Tibial artery (tissue), 4 donors: ENCODE results near the gene TMEM144.

Experiments used
- DNase-seq, 2 donors: peaks; one replicate each; pipeline ENCODE4 v3.0.0-alpha.2; 2019
- H3K27ac ChIP-seq, 2 donors: fragments of 200-600 bp; sonication (generic) in 1 of 2; 1 replicate in 1 of 2; 2 replicates in 1 of 2; pipeline ENCODE4 v1.5.1; 2018 to 2019; ENCODE audit warnings: mild to moderate bottlenecking in 1 of 2
- H3K27me3 ChIP-seq, 2 donors: fragments of 200-600 bp; sonication (generic) in 1 of 2; one replicate each; pipeline versions ENCODE4 v1.5.1 to v1.6.0; 2016 to 2019
- H3K36me3 ChIP-seq, 3 donors: fragments of 200-600 bp; sonication (generic) in 2 of 3; one replicate each; pipeline ENCODE4 v1.5.1; 2016 to 2019; ENCODE audit warnings: mild to moderate bottlenecking in 2 of 3
- H3K4me1 ChIP-seq, 4 donors: fragments of 200-600 bp; sonication (generic) in 2 of 4; 1 replicate in 3 of 4; 2 replicates in 1 of 4; pipeline ENCODE4 v1.5.1; 2016 to 2019
- H3K4me3 ChIP-seq, 2 donors: fragments of 200-600 bp; sonication (generic) in 1 of 2; 1 replicate in 1 of 2; 2 replicates in 1 of 2; pipeline ENCODE4 v1.5.1; 2018 to 2019; ENCODE audit warnings: mild to moderate bottlenecking in 2 of 2
- H3K9me3 ChIP-seq, 3 donors: fragments of 200-600 bp; sonication (generic) in 1 of 3; one replicate each; pipeline ENCODE4 v1.5.1; 2016 to 2019
- intact Hi-C: fragments of 100-400 bp; cut with DNase I; formaldehyde crosslinking; loops from one replicate; pipeline ENCODE4 v1.15.0; 2023; ENCODE audit warnings: low total_unique reads
- TF ChIP-seq, protein P1 (sequence below), 2 experiments: fragments of 200-600 bp in 1 of 2; fragments of 450-650 bp in 1 of 2; IDR thresholded peaks; one replicate each; pipeline ENCODE4 v1.5.1; 2017 to 2019; ENCODE audit warnings: antibody characterized with exemption in 2 of 2, mild to moderate bottlenecking in 1 of 2, moderate library complexity in 1 of 2

Gene TMEM144

DNA sequence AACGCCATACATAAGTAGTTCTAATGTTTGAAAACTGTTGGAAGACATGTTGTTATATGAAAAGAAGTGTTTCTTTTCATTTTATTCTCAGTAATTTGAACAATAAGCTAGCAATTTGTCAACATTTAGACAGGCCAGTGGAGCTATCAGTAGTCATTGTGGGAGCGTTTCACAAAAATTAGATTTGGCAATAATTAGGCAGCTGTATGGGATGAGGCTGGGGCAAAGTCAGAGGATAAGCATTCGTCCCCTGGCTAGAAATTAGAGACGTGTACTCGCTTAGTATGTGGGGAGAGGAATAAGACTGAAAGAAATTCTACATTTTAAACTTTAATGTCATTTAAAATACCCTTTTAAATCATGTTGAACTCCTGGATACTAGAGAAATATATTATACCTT lies 70.6 kb downstream of the TMEM144 start:
- Histone ChIP-seq H3K27me3 (no peaks in the 10 kb centered on the region), H3K27ac (no peak overlapping the region), H3K9me3 (no peaks in the 10 kb centered on the region), H3K4me1 (no peaks in the 10 kb centered on the region), H3K36me3 (no peaks in the 10 kb centered on the region), H3K4me3 (no peak overlapping the region)
- TF ChIP-seq, protein P1, sequence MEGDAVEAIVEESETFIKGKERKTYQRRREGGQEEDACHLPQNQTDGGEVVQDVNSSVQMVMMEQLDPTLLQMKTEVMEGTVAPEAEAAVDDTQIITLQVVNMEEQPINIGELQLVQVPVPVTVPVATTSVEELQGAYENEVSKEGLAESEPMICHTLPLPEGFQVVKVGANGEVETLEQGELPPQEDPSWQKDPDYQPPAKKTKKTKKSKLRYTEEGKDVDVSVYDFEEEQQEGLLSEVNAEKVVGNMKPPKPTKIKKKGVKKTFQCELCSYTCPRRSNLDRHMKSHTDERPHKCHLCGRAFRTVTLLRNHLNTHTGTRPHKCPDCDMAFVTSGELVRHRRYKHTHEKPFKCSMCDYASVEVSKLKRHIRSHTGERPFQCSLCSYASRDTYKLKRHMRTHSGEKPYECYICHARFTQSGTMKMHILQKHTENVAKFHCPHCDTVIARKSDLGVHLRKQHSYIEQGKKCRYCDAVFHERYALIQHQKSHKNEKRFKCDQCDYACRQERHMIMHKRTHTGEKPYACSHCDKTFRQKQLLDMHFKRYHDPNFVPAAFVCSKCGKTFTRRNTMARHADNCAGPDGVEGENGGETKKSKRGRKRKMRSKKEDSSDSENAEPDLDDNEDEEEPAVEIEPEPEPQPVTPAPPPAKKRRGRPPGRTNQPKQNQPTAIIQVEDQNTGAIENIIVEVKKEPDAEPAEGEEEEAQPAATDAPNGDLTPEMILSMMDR (IDR thresholded peaks at IDR 0.05) = no peak
- intact Hi-C loops = no loop called here
- DNase-seq = no peak

DNA sequence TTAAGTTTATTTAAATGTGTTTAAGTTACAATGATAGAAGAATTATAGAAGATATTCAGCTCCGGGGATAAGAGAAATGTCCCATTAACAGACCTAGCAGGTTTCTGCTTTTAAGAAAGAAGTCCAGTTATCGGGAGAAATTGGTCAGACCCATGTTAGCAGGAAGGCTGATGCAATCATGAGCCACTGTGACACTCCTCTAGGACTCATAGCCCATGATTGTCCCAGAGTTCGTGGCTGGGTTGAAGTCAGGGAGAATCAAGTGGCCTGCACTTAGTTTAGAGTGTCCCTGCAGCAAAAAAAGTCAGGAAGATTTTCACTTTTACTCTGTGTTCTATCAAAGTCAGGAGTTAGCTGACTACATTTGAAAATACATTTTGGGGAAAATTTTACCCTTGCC lies 72.0 kb downstream of the TMEM144 start:
- Histone ChIP-seq H3K4me1 (no peaks in the 10 kb centered on the region), H3K27me3 (no peaks in the 10 kb centered on the region), H3K27ac (no peak overlapping the region), H3K36me3 (no peaks in the 10 kb centered on the region), H3K4me3 (no peak overlapping the region), H3K9me3 (no peaks in the 10 kb centered on the region)
- intact Hi-C loops = no loop called here
- TF ChIP-seq, protein P1 (IDR thresholded peaks at IDR 0.05) = no peak
- no peak for DNase-seq

DNA sequence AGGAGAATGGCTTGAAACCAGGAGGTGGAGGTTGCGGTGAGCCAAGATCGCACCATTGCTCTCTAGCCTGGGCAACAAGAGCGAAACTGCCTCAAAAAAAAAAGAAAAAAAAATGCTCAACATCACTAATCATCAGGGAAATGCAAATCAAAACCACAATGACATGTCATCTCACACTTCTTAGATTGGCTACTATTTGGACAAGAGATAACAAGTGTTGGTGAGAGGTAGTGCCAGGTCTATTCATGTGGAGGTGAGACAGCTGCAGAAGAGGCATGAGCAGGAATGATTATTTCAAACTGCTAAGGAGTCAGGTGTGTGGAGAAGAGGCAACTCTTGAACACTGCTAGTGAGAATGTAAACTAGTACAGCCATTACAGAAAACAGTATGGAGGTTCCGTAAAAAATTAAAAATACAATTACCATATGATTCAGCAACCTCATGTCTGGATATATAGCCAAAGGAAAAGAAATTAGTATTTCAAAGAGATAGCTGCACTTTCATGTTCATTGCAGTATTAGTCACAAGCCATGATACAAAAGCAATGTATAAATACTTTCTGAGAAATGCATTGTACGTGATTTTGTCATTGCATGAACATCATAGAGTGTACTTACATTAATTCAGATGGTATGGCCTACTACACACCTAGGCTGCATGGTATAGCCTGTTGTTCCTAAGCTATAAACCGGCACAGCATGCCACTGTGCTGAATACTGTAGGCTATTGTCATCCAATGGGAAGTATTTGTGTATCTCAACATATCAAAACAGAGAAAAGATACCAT lies 75.3 kb downstream of the TMEM144 start:
- Histone ChIP-seq H3K27ac (no peak overlapping the region), H3K36me3 (no peaks in the 10 kb centered on the region), H3K4me1 (no peaks in the 10 kb centered on the region), H3K27me3 (no peaks in the 10 kb centered on the region), H3K9me3 (no peaks in the 10 kb centered on the region), H3K4me3 (no peak overlapping the region)
- DNase-seq = no peak
- intact Hi-C loops = no loop called here
- TF ChIP-seq, protein P1 (IDR thresholded peaks at IDR 0.05) = no peak

- intact Hi-C loops = no loop called here
- no peaks in the 10 kb centered on the region for H3K4me1 ChIP-seq
These were observed 80.6 kb downstream of the TMEM144 start for GRCh38 chr4:158290912-158291311.

DNA sequence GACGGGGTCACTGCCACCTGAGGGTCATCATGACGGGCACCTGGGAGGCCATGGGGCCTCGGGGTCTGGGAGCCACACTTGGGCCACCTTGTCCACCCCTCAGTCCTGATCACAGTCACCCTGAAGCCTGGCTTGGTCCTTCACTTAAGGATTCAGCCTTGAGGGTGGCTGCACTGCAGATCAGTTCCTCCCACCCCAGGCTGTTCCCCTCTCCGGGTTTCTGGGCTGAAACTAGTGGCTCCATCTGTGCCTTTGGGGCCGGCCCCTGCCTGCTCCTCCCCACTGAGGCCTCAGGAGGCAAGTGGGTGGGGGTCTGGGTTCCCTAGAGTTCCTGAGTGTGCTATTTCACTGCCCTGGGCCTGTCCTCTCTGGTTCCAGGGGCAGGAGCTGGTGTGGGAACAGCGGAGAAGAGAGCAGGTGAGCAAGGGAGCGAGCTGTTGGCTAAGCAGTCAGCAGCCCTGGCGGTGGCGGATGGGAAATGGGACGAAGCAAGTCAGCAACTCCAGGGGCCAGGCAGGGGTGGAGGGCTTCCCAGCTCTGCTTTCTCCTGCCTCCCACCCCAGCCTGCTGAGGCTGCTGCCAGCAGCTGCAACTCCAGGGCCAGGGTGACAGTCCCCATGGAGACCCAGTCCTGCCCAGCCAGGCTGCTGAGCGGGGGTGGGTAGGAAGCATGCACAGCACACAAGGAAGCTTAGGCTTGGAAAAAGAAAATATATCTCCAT lies 81.2 kb downstream of the TMEM144 start:
- TF ChIP-seq, protein P1 (IDR thresholded peaks at IDR 0.05) = no peak
- no peaks in the 10 kb centered on the region for H3K36me3 ChIP-seq
- intact Hi-C loops = no loop called here
- no peaks in the 10 kb centered on the region for H3K9me3 ChIP-seq
- H3K27me3 ChIP-seq = no peaks in the 10 kb centered on the region
- H3K4me1 ChIP-seq = no peaks in the 10 kb centered on the region
- no peak for DNase-seq
- no peak overlapping the region for H3K27ac ChIP-seq
- H3K4me3 ChIP-seq = no peak overlapping the region

More at GRCh38 chr4:158290912-158291311, 80.6 kb downstream of the TMEM144 start:
- no peaks in the 10 kb centered on the region for H3K27me3 ChIP-seq
- TF ChIP-seq, protein P1 (IDR thresholded peaks at IDR 0.05) = no peak
- H3K9me3 ChIP-seq = no peaks in the 10 kb centered on the region
- no peaks in the 10 kb centered on the region for H3K36me3 ChIP-seq
- H3K4me3 ChIP-seq = no peak overlapping the region
- H3K27ac ChIP-seq = no peak overlapping the region
- no peak for DNase-seq
